ENCODE results near the gene OSBPL1A. TPM values are rescaled to one million over a fixed set of nuclear protein-coding genes. Genes with fewer than 3 reads are reported as not detected.
A peak's percentile ranks its signal among the peaks of the same experiment; 100 is the strongest.

The OSBPL1A gene
- total RNA-seq, 1 experiment from 2014 or later = 53.1 TPM

DNA sequence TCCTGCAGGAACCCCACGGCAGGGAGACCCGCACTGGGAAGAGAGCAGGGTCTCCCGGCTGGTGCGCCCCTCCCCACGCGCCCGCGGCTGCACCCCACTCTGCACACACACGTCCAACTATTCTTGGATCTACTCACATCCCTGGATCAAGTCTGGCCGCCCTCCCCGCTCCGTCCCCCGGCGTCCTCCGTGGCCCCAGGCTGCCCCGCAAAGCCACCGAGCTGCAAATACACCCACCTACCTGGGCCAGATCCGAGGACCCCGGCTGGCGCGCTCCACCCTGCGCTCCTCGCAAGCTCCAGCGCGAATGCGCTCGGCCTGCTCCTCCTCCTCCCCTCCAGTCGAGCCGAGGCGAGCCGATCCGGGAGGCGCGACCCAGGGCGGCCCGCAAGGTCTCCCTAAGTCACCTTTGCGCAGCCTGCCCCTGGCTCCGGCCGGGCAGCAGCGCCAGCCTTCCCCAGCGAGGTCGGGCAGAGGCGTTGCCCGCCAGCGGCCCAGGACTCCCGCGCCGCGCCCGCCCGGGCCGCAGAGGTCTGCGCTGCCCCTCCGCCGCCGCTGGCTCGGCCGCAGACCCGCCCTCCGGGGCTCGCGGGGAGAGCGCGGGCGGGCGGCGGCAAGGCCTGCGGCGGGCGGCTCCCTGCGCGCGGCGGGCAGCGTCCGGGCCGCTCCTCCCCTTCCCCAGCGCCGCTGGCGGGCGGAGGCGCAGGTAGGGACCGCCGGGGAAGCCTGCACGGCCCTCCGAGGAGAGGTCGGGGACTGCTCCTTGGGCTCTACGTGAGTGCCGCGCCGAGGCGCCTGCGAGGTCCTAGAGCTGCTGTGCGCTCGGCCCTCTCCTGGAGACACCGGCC lies 126.0 kb downstream of the OSBPL1A start (continued):
- TF ChIP-seq, protein P1, sequence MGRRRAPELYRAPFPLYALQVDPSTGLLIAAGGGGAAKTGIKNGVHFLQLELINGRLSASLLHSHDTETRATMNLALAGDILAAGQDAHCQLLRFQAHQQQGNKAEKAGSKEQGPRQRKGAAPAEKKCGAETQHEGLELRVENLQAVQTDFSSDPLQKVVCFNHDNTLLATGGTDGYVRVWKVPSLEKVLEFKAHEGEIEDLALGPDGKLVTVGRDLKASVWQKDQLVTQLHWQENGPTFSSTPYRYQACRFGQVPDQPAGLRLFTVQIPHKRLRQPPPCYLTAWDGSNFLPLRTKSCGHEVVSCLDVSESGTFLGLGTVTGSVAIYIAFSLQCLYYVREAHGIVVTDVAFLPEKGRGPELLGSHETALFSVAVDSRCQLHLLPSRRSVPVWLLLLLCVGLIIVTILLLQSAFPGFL (CRISPR knock-in tag; IDR thresholded peaks at IDR 0.05; ENCODE audit: borderline replicate concordance) = no peak
- TF ChIP-seq RORB (CRISPR knock-in tag; IDR thresholded peaks at IDR 0.05) (no peak), ZNF263 (CRISPR knock-in tag; IDR thresholded peaks at IDR 0.05; ENCODE audit: low read depth) (peak; percentile 76), CREB1 (CRISPR knock-in tag; IDR thresholded peaks at IDR 0.05) (no peak), CDX4 (CRISPR knock-in tag; IDR thresholded peaks at IDR 0.05; ENCODE audit: borderline replicate concordance) (no peak), SP1 (CRISPR knock-in tag; conservative IDR thresholded peaks at IDR 0.05) (peak; percentile 52; the same call in 1 of the 2 replicates)
- TF ChIP-seq, protein P2, sequence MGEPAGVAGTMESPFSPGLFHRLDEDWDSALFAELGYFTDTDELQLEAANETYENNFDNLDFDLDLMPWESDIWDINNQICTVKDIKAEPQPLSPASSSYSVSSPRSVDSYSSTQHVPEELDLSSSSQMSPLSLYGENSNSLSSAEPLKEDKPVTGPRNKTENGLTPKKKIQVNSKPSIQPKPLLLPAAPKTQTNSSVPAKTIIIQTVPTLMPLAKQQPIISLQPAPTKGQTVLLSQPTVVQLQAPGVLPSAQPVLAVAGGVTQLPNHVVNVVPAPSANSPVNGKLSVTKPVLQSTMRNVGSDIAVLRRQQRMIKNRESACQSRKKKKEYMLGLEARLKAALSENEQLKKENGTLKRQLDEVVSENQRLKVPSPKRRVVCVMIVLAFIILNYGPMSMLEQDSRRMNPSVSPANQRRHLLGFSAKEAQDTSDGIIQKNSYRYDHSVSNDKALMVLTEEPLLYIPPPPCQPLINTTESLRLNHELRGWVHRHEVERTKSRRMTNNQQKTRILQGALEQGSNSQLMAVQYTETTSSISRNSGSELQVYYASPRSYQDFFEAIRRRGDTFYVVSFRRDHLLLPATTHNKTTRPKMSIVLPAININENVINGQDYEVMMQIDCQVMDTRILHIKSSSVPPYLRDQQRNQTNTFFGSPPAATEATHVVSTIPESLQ (CRISPR knock-in tag; IDR thresholded peaks at IDR 0.05) = no peak

- Mint-ChIP-seq H3K9me3 (no peaks in the 10 kb centered on the region), H3K4me3 (peak overlapping the region; percentile 87), H3K4me1 (peaks cover 36% of the 10 kb centered on the region), H3K36me3 (no peaks in the 10 kb centered on the region), H3K27me3 (ENCODE audit: low read depth) (no peaks in the 10 kb centered on the region), H3K27ac (peak overlapping the region; percentile 6; the same call in 1 of the 2 replicates)
- no peak for DNase-seq (ENCODE audit: low spot score)
- CTCF ChIA-PET = interaction anchor here (0.5 to 2.9 kb wide), 3 partner anchors 94 to 163 kb away, joined by 3 to 39 read pairs (median 3); no protein-coding TSS in a partner anchor
- ATAC-seq = peak; percentile 2
- POLR2A ChIA-PET = interaction anchor here (0.9 kb wide), 1 partner anchor 54 kb away, joined by 4 read pairs; no protein-coding TSS in a partner anchor
- TF ChIP-seq, protein P2 (CRISPR knock-in tag; IDR thresholded peaks at IDR 0.05) = no peak
- no peak for TF ChIP-seq HMGA2 (CRISPR knock-in tag; IDR thresholded peaks at IDR 0.05)
- no peak for TF ChIP-seq GTF2I (CRISPR knock-in tag; conservative IDR thresholded peaks at IDR 0.05)
- no peak for TF ChIP-seq ZNF396 (CRISPR knock-in tag; IDR thresholded peaks at IDR 0.05; ENCODE audit: borderline replicate concordance)
- TF ChIP-seq OVOL2 (CRISPR knock-in tag; IDR thresholded peaks at IDR 0.05; ENCODE audit: borderline replicate concordance) = no peak
- TF ChIP-seq FOXJ3 (CRISPR knock-in tag; IDR thresholded peaks at IDR 0.05; ENCODE audit: borderline replicate concordance) = no peak
- TF ChIP-seq ZBTB21 (CRISPR knock-in tag; IDR thresholded peaks at IDR 0.05; ENCODE audit: borderline replicate concordance) = no peak
Measured at GRCh38 chr18:24270937-24271380, 126.7 kb downstream of the OSBPL1A start.

- POLR2A ChIA-PET = no interaction called here
- H3K27ac Mint-ChIP-seq = no peak overlapping the region
Measured at GRCh38 chr18:24270358-24270936, 127.2 kb downstream of the OSBPL1A start.

More at GRCh38 chr18:24270358-24270936, 127.2 kb downstream of the OSBPL1A start:
- Mint-ChIP-seq H3K4me3 (peak overlapping the region; percentile 87), H3K9me3 (no peaks in the 10 kb centered on the region), H3K36me3 (no peaks in the 10 kb centered on the region), H3K4me1 (peaks cover 42% of the 10 kb centered on the region), H3K27me3 (ENCODE audit: low read depth) (no peaks in the 10 kb centered on the region)
- ATAC-seq = no peak
- TF ChIP-seq JAZF1 (CRISPR knock-in tag; IDR thresholded peaks at IDR 0.05) = no peak
- no peak for TF ChIP-seq HMGA2 (CRISPR knock-in tag; IDR thresholded peaks at IDR 0.05)
- CTCF ChIA-PET = interaction anchor here (0.7 to 2.9 kb wide), 2 partner anchors 94 to 163 kb away, joined by 3 to 39 read pairs; no protein-coding TSS in a partner anchor
- DNase-seq (ENCODE audit: low spot score) = no peak

Measured in WTC11 (cell line).